ENCODE results near the gene SLC38A10.

The SLC38A10 gene

GRCh38 chr17:81301195-81302144 lies 6.4 kb upstream of the SLC38A10 start:
- Histone ChIP-seq H3K9me3 (replicated peaks in 1 of 11) (no peaks in the 10 kb centered on the region), H3K4me1 (peaks cover 13 to 64% (median 55%) of the 10 kb centered on the region in 10 experiments), H3K27ac (no peak overlapping the region), H3K4me2 (peak overlapping the region; percentile 51 to 83 (median 70)), H3K4me3 (no peak overlapping the region), H3K36me3 (no peaks in the 10 kb centered on the region), H3K9ac (peak overlapping the region in 1 of 11 experiments; percentile 15; a peak in 2 of 22 replicates), H4K20me1 (peaks cover 0 to 9% (median 0%) of the 10 kb centered on the region in 11 experiments; a peak in 2 of 22 replicates), H3K27me3 (peaks cover 0 to 30% (median 12%) of the 10 kb centered on the region in 11 experiments; a peak in 12 of 22 replicates)
- no peak for TF ChIP-seq Cebpa-rat (IDR thresholded peaks at IDR 0.05)

GRCh38 chr17:81300586-81301155 lies 5.6 kb upstream of the SLC38A10 start:
- peak overlapping the region in 8 of 11 experiments; percentile 51 to 83 (median 74); a peak in 13 of 22 replicates for H3K4me2 ChIP-seq
- no peak overlapping the region for H3K9ac ChIP-seq
- no peak overlapping the region for H3K4me3 ChIP-seq
- peaks cover 0 to 30% (median 12%) of the 10 kb centered on the region in 11 experiments; a peak in 12 of 22 replicates for H3K27me3 ChIP-seq
- no peak for TF ChIP-seq Cebpa-rat (IDR thresholded peaks at IDR 0.05)
- no peak overlapping the region for H3K27ac ChIP-seq
- H3K9me3 ChIP-seq (replicated peaks in 1 of 11), result no peaks in the 10 kb centered on the region
- H3K36me3 ChIP-seq, result no peaks in the 10 kb centered on the region
- H4K20me1 ChIP-seq, result peaks cover 0 to 9% (median 0%) of the 10 kb centered on the region in 11 experiments; a peak in 2 of 22 replicates
- H3K4me1 ChIP-seq, result peaks cover 21 to 64% (median 55%) of the 10 kb centered on the region in 10 experiments

GRCh38 chr17:81299846-81300585 lies 4.9 kb upstream of the SLC38A10 start:
- TF ChIP-seq Cebpa-rat (IDR thresholded peaks at IDR 0.05), result no peak
- Histone ChIP-seq H3K9me3 (replicated peaks in 1 of 11) (no peaks in the 10 kb centered on the region), H3K4me1 (peaks cover 21 to 61% (median 51%) of the 10 kb centered on the region in 10 experiments), H3K9ac (no peak overlapping the region), H3K4me2 (peak overlapping the region in 1 of 11 experiments; percentile 1; a peak in 1 of 22 replicates), H3K4me3 (no peak overlapping the region), H3K36me3 (no peaks in the 10 kb centered on the region), H3K27me3 (peaks cover 0 to 30% (median 12%) of the 10 kb centered on the region in 11 experiments; a peak in 12 of 22 replicates), H3K27ac (no peak overlapping the region), H4K20me1 (peaks cover 0 to 9% (median 0%) of the 10 kb centered on the region in 11 experiments; a peak in 2 of 22 replicates)

- H3K9ac ChIP-seq, result 0 out of 22 replicates have a peak overlapping the region, but pooled peaks of 1 of the 11 experiments have one; percentile 4
- no peak overlapping the region for H3K27ac ChIP-seq
- H3K4me3 ChIP-seq, result no peak overlapping the region
- H3K4me1 ChIP-seq, result peaks cover 22 to 55% (median 44%) of the 10 kb centered on the region in 10 experiments
- H3K9me3 ChIP-seq (replicated peaks in 1 of 11), result no peaks in the 10 kb centered on the region
- H3K36me3 ChIP-seq, result no peaks in the 10 kb centered on the region
- peaks cover 0 to 30% (median 12%) of the 10 kb centered on the region in 11 experiments; a peak in 12 of 22 replicates for H3K27me3 ChIP-seq
- H4K20me1 ChIP-seq, result peaks cover 0 to 10% (median 0%) of the 10 kb centered on the region in 11 experiments; a peak in 4 of 22 replicates
- no peak for TF ChIP-seq Cebpa-rat (IDR thresholded peaks at IDR 0.05)
- H3K4me2 ChIP-seq, result peak overlapping the region in 1 of 11 experiments; percentile 1; a peak in 1 of 22 replicates
Observed at GRCh38 chr17:81298991-81299738, 4.1 kb upstream of the SLC38A10 start.

GRCh38 chr17:81298325-81298990 lies 3.4 kb upstream of the SLC38A10 start:
- H3K4me3 ChIP-seq, result no peak overlapping the region
- no peak for TF ChIP-seq Cebpa-rat (IDR thresholded peaks at IDR 0.05)
- H3K4me1 ChIP-seq, result peaks cover 29 to 55% (median 44%) of the 10 kb centered on the region in 10 experiments
- H3K27ac ChIP-seq, result no peak overlapping the region
- peaks cover 0 to 15% (median 0%) of the 10 kb centered on the region in 11 experiments; a peak in 5 of 22 replicates for H4K20me1 ChIP-seq
- H3K9me3 ChIP-seq (replicated peaks in 1 of 11), result no peaks in the 10 kb centered on the region
- H3K9ac ChIP-seq, result no peak overlapping the region
- H3K27me3 ChIP-seq, result peaks cover 0 to 25% (median 12%) of the 10 kb centered on the region in 11 experiments; a peak in 12 of 22 replicates
- H3K36me3 ChIP-seq, result no peaks in the 10 kb centered on the region
- no peak overlapping the region for H3K4me2 ChIP-seq

DNA sequence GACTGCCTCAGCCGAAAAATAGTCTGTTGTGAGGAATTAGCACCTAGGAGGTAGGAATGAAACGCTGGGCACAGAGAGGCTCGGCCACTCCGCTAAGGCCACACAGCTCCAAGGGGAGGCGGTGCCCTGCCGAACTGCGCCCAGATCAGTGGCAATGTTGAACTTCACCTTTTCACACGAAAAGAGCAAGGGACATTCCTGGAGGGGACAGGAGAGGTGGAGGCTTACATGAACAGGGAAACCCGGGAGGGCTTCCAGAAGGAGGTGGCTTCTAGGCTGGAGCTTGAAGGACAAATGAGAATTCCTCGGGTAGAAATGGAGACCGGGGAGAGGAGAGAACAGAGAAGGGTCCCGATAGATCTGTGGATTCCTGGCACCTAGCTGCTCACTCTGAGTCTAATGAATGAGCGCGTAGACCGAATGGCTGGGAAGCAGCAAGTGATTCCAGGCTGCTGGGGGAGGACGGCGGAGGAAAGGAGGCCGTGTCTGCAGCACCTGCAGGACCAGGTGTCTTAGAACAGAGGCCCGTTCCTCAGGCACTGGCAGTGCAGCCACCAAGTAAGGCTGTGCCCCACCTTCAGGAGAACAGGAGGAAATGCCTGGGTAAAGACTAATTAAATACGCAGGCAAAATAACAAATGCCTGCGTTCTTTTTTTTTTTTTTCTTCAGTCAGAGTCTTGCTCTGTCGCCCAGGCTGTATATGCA lies 722 bp upstream of the SLC38A10 start:
- Histone ChIP-seq H3K36me3 (peaks cover 0 to 3% (median 0%) of the 10 kb centered on the region in 11 experiments; a peak in 5 of 22 replicates), H4K20me1 (peaks cover 7 to 25% (median 15%) of the 10 kb centered on the region in 11 experiments; a peak in 18 of 22 replicates), H3K9ac (peak overlapping the region; percentile 92 to 99 (median 96)), H3K4me2 (peak overlapping the region; percentile 85 to 98 (median 96)), H3K27me3 (no peaks in the 10 kb centered on the region), H3K4me1 (peaks cover 36 to 51% (median 44%) of the 10 kb centered on the region in 10 experiments), H3K4me3 (peak overlapping the region; percentile 82 to 100 (median 94)), H3K9me3 (replicated peaks in 1 of 11) (no peaks in the 10 kb centered on the region), H3K27ac (peak overlapping the region; percentile 89 to 97 (median 94))
- no peak for TF ChIP-seq Cebpa-rat (IDR thresholded peaks at IDR 0.05)

- Histone ChIP-seq H3K9me3 (replicated peaks in 1 of 11) (no peaks in the 10 kb centered on the region), H3K4me1 (peaks cover 36 to 58% (median 43%) of the 10 kb centered on the region in 10 experiments), H4K20me1 (peaks cover 11 to 36% (median 22%) of the 10 kb centered on the region in 11 experiments; a peak in 18 of 22 replicates), H3K36me3 (peaks cover 0 to 16% (median 9%) of the 10 kb centered on the region in 11 experiments; a peak in 13 of 22 replicates), H3K27me3 (no peaks in the 10 kb centered on the region), H3K27ac (peak overlapping the region; percentile 89 to 97 (median 94)), H3K4me2 (peak overlapping the region; percentile 85 to 98 (median 96)), H3K4me3 (peak overlapping the region; percentile 82 to 100 (median 94)), H3K9ac (peak overlapping the region; percentile 92 to 99 (median 96))
- no peak for TF ChIP-seq Cebpa-rat (IDR thresholded peaks at IDR 0.05)
Observed at GRCh38 chr17:81294512-81295030, 536 bp downstream of the SLC38A10 start.
